Activated CD4-positive, alpha-beta T cell treated with anti-CD3 and anti-CD28 coated beads, Interleukin-2, amount 10 ng/mL, durations not matched to agents 24 days and 14 days (primary cell): ENCODE measurements around the gene SLC1A7. TPM values are rescaled to one million over a fixed set of nuclear protein-coding genes. Genes with fewer than 3 reads are reported as not detected.

Experiments
- DNase-seq: peaks from one replicate; pipeline ENCODE4 v3.0.0; 2022
- H3K27ac Mint-ChIP-seq: one replicate; pipeline ENCODE4 v1.8.0; 2022; ENCODE audit warnings: mild to moderate bottlenecking, mixed read lengths
- H3K27me3 Mint-ChIP-seq: one replicate; pipeline ENCODE4 v1.8.0; 2022; ENCODE audit warnings: mixed read lengths
- H3K36me3 Mint-ChIP-seq: one replicate; pipeline ENCODE4 v1.8.0; 2022; ENCODE audit warnings: low read depth, mild to moderate bottlenecking, mixed read lengths
- H3K4me1 Mint-ChIP-seq: one replicate; pipeline ENCODE4 v1.8.0; 2021; ENCODE audit warnings: mixed read lengths
- H3K4me3 Mint-ChIP-seq: one replicate; pipeline ENCODE4 v1.8.0; 2022; ENCODE audit warnings: mild to moderate bottlenecking, moderate library complexity, mixed read lengths
- H3K9me3 Mint-ChIP-seq: one replicate; pipeline ENCODE4 v1.8.0; 2021; ENCODE audit warnings: mixed read lengths
- intact Hi-C: fragments of 100-400 bp; cut with micrococcal nuclease; formaldehyde crosslinking; loops from one replicate; pipeline ENCODE4 v1.15.1; 2023
- total RNA-seq: library from RNA; stranded (reverse); gene quantifications from 2 replicates; pipeline ENCODE4 v1.2.3, GENCODE V29; 2022

The SLC1A7 gene
- total RNA-seq, 1 donor from 2014 or later: not detected

- no peaks in the 10 kb centered on the region for H3K9me3 Mint-ChIP-seq
- intact Hi-C loops: no loop called here
- no peak for DNase-seq
- no peaks in the 10 kb centered on the region for H3K27me3 Mint-ChIP-seq
- H3K27ac Mint-ChIP-seq: no peak overlapping the region
- no peak overlapping the region for H3K4me3 Mint-ChIP-seq
- no peaks in the 10 kb centered on the region for H3K4me1 Mint-ChIP-seq
- no peaks in the 10 kb centered on the region for H3K36me3 Mint-ChIP-seq
These were observed 50.4 kb downstream of the SLC1A7 start for GRCh38 chr1:53091841-53092645.

GRCh38 chr1:53090227-53091147, 52.0 kb downstream of the SLC1A7 start:
- no peak for DNase-seq
- Mint-ChIP-seq H3K27me3 (no peaks in the 10 kb centered on the region), H3K27ac (no peak overlapping the region), H3K9me3 (no peaks in the 10 kb centered on the region), H3K36me3 (no peaks in the 10 kb centered on the region), H3K4me3 (no peak overlapping the region), H3K4me1 (no peaks in the 10 kb centered on the region)
- intact Hi-C loops: no loop called here

GRCh38 chr1:53089478-53090226, 52.8 kb downstream of the SLC1A7 start:
- no peaks in the 10 kb centered on the region for H3K36me3 Mint-ChIP-seq
- H3K27ac Mint-ChIP-seq: no peak overlapping the region
- no peak overlapping the region for H3K4me3 Mint-ChIP-seq
- no peaks in the 10 kb centered on the region for H3K4me1 Mint-ChIP-seq
- no peak for DNase-seq
- intact Hi-C loops: no loop called here
- H3K9me3 Mint-ChIP-seq: no peaks in the 10 kb centered on the region
- no peaks in the 10 kb centered on the region for H3K27me3 Mint-ChIP-seq

- no peak for DNase-seq
- intact Hi-C loops: no loop called here
- Mint-ChIP-seq H3K4me3 (no peak overlapping the region), H3K4me1 (no peaks in the 10 kb centered on the region), H3K27ac (no peak overlapping the region), H3K27me3 (no peaks in the 10 kb centered on the region), H3K36me3 (no peaks in the 10 kb centered on the region), H3K9me3 (no peaks in the 10 kb centered on the region)
These were observed 53.7 kb downstream of the SLC1A7 start for GRCh38 chr1:53088616-53089300.

GRCh38 chr1:53087332-53088285, 54.8 kb downstream of the SLC1A7 start:
- Mint-ChIP-seq H3K4me1 (no peaks in the 10 kb centered on the region), H3K27me3 (no peaks in the 10 kb centered on the region), H3K9me3 (no peaks in the 10 kb centered on the region), H3K36me3 (no peaks in the 10 kb centered on the region), H3K4me3 (no peak overlapping the region), H3K27ac (no peak overlapping the region)
- no peak for DNase-seq
- intact Hi-C loops: no loop called here

- intact Hi-C loops: no loop called here
- Mint-ChIP-seq H3K36me3 (no peaks in the 10 kb centered on the region), H3K27ac (no peak overlapping the region), H3K4me1 (no peaks in the 10 kb centered on the region), H3K27me3 (no peaks in the 10 kb centered on the region), H3K4me3 (no peak overlapping the region), H3K9me3 (no peaks in the 10 kb centered on the region)
- no peak for DNase-seq
These were observed 55.9 kb downstream of the SLC1A7 start for GRCh38 chr1:53086491-53087070.

GRCh38 chr1:53085405-53085804, 57.0 kb downstream of the SLC1A7 start:
- Mint-ChIP-seq H3K36me3 (no peaks in the 10 kb centered on the region), H3K27me3 (no peaks in the 10 kb centered on the region), H3K27ac (no peak overlapping the region), H3K4me1 (no peaks in the 10 kb centered on the region), H3K9me3 (no peaks in the 10 kb centered on the region), H3K4me3 (no peak overlapping the region)
- no peak for DNase-seq
- intact Hi-C loops: no loop called here

GRCh38 chr1:53084589-53084971, 57.9 kb downstream of the SLC1A7 start:
- no peak overlapping the region for H3K4me3 Mint-ChIP-seq
- intact Hi-C loops: no loop called here
- DNase-seq: no peak
- no peaks in the 10 kb centered on the region for H3K9me3 Mint-ChIP-seq
- H3K36me3 Mint-ChIP-seq: no peaks in the 10 kb centered on the region
- H3K27me3 Mint-ChIP-seq: no peaks in the 10 kb centered on the region
- H3K27ac Mint-ChIP-seq: no peak overlapping the region
- H3K4me1 Mint-ChIP-seq: no peaks in the 10 kb centered on the region

- no peak for DNase-seq
- H3K9me3 Mint-ChIP-seq: no peaks in the 10 kb centered on the region
- intact Hi-C loops: no loop called here
- H3K4me3 Mint-ChIP-seq: no peak overlapping the region
- no peak overlapping the region for H3K27ac Mint-ChIP-seq
- no peaks in the 10 kb centered on the region for H3K27me3 Mint-ChIP-seq
- no peaks in the 10 kb centered on the region for H3K36me3 Mint-ChIP-seq
- H3K4me1 Mint-ChIP-seq: no peaks in the 10 kb centered on the region
These were observed 58.5 kb downstream of the SLC1A7 start for GRCh38 chr1:53083636-53084588.

GRCh38 chr1:53082826-53083455, 59.5 kb downstream of the SLC1A7 start:
- intact Hi-C loops: no loop called here
- H3K27me3 Mint-ChIP-seq: no peaks in the 10 kb centered on the region
- no peaks in the 10 kb centered on the region for H3K9me3 Mint-ChIP-seq
- H3K4me1 Mint-ChIP-seq: no peaks in the 10 kb centered on the region
- no peaks in the 10 kb centered on the region for H3K36me3 Mint-ChIP-seq
- DNase-seq: no peak
- no peak overlapping the region for H3K4me3 Mint-ChIP-seq
- no peak overlapping the region for H3K27ac Mint-ChIP-seq

GRCh38 chr1:53081384-53082066, 60.9 kb downstream of the SLC1A7 start:
- intact Hi-C loops: no loop called here
- no peak overlapping the region for H3K4me3 Mint-ChIP-seq

More at GRCh38 chr1:53081384-53082066, 60.9 kb downstream of the SLC1A7 start:
- Mint-ChIP-seq H3K9me3 (no peaks in the 10 kb centered on the region), H3K27ac (no peak overlapping the region), H3K36me3 (no peaks in the 10 kb centered on the region), H3K27me3 (no peaks in the 10 kb centered on the region), H3K4me1 (no peaks in the 10 kb centered on the region)
- no peak for DNase-seq
